ENCODE measurements around the gene SLC12A7. TPM values are rescaled to one million over a fixed set of nuclear protein-coding genes. Genes with fewer than 3 reads are reported as not detected.

Gene SLC12A7
- total RNA-seq, 2 experiments from 2014 or later: 0.06 TPM; not detected in 1

- H3K4me3 ChIP-seq (ENCODE audit: low read depth, low read length, poor library complexity, severe bottlenecking): no peak overlapping the region
- no peaks in the 10 kb centered on the region for H3K36me3 ChIP-seq (ENCODE audit: insufficient read depth, low read length)
- TF ChIP-seq, protein P1, sequence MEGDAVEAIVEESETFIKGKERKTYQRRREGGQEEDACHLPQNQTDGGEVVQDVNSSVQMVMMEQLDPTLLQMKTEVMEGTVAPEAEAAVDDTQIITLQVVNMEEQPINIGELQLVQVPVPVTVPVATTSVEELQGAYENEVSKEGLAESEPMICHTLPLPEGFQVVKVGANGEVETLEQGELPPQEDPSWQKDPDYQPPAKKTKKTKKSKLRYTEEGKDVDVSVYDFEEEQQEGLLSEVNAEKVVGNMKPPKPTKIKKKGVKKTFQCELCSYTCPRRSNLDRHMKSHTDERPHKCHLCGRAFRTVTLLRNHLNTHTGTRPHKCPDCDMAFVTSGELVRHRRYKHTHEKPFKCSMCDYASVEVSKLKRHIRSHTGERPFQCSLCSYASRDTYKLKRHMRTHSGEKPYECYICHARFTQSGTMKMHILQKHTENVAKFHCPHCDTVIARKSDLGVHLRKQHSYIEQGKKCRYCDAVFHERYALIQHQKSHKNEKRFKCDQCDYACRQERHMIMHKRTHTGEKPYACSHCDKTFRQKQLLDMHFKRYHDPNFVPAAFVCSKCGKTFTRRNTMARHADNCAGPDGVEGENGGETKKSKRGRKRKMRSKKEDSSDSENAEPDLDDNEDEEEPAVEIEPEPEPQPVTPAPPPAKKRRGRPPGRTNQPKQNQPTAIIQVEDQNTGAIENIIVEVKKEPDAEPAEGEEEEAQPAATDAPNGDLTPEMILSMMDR (conservative IDR thresholded peaks at IDR 0.05; ENCODE audit: low read length): no peak
- TF ChIP-seq EZH2phosphoT487 (IDR thresholded peaks at IDR 0.05; ENCODE audit: borderline replicate concordance, low read depth, low read length): no peak
- no TSS peak for BruUV-seq (replicated peaks)
- no peak for DNase-seq (ENCODE audit: low spot score)
- H3K4me2 ChIP-seq (ENCODE audit: low read length): no peak overlapping the region
- no peaks in the 10 kb centered on the region for H3K9me2 ChIP-seq (ENCODE audit: insufficient read depth, low read length)
- POLR2A ChIA-PET: no interaction called here
- H3K79me2 ChIP-seq (ENCODE audit: insufficient read depth, low read depth, low read length): no peaks in the 10 kb centered on the region
- H2AFZ ChIP-seq (ENCODE audit: low read length): no peak overlapping the region
- intact Hi-C loops (cut with micrococcal nuclease; ENCODE audit: unreplicated experiment): no loop called here
- CTCF ChIA-PET (ENCODE audit: unreplicated experiment): no interaction called here
- H3K9me3 ChIP-seq (ENCODE audit: low read length): no peaks in the 10 kb centered on the region
- no peaks in the 10 kb centered on the region for H3K4me1 ChIP-seq (ENCODE audit: insufficient read depth, low read length, poor library complexity, severe bottlenecking)
- no peak overlapping the region for H3K27ac ChIP-seq (ENCODE audit: low read depth, low read length, poor library complexity, severe bottlenecking)
- H4K20me1 ChIP-seq (ENCODE audit: insufficient read depth, low read length): no peaks in the 10 kb centered on the region; the same call in 1 of the 2 replicates
Observed at GRCh38 chr5:1091632-1092031, 20.2 kb downstream of the SLC12A7 start.

DNA sequence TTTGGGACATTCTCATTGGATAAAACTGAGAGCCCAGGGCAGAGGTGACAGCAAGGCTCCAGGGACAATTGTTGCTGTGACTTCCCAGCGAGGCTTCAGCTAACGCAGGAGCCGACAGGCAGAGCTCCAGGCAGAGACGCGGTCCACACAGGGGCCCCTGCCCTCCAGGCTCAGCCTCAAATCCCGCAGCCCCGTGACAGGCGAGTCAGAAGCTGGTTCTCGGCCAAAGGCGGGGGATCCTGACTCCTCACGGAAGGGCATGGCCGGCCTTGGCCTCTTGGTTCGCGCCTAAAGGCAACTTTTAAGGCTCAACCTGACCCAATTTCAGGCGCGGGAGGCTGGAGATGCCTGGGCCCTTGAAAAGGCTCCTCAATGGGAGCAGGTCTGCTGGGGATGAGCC, 21.3 kb downstream of the SLC12A7 start:
- Histone ChIP-seq H3K9me3 (ENCODE audit: low read length) (no peaks in the 10 kb centered on the region), H3K4me2 (ENCODE audit: low read length) (no peak overlapping the region), H4K20me1 (ENCODE audit: insufficient read depth, low read length) (no peaks in the 10 kb centered on the region; the same call in 1 of the 2 replicates), H3K4me1 (ENCODE audit: insufficient read depth, low read length, poor library complexity, severe bottlenecking) (no peaks in the 10 kb centered on the region), H3K79me2 (ENCODE audit: insufficient read depth, low read depth, low read length) (no peaks in the 10 kb centered on the region), H2AFZ (ENCODE audit: low read length) (no peak overlapping the region), H3K4me3 (ENCODE audit: low read depth, low read length, poor library complexity, severe bottlenecking) (no peak overlapping the region), H3K36me3 (ENCODE audit: insufficient read depth, low read length) (no peaks in the 10 kb centered on the region), H3K9me2 (ENCODE audit: insufficient read depth, low read length) (no peaks in the 10 kb centered on the region), H3K27ac (ENCODE audit: low read depth, low read length, poor library complexity, severe bottlenecking) (no peak overlapping the region)
- intact Hi-C loops (cut with micrococcal nuclease; ENCODE audit: unreplicated experiment): no loop called here
- no TSS peak for BruUV-seq (replicated peaks)
- POLR2A ChIA-PET: no interaction called here
- CTCF ChIA-PET (ENCODE audit: unreplicated experiment): no interaction called here
- no peak for DNase-seq (ENCODE audit: low spot score)
- TF ChIP-seq, protein P1 (conservative IDR thresholded peaks at IDR 0.05; ENCODE audit: low read length): no peak
- TF ChIP-seq EZH2phosphoT487 (IDR thresholded peaks at IDR 0.05; ENCODE audit: borderline replicate concordance, low read depth, low read length): no peak

GRCh38 chr5:1089621-1090040, 22.2 kb downstream of the SLC12A7 start:
- TF ChIP-seq EZH2phosphoT487 (IDR thresholded peaks at IDR 0.05; ENCODE audit: borderline replicate concordance, low read depth, low read length): no peak
- TF ChIP-seq, protein P1 (conservative IDR thresholded peaks at IDR 0.05; ENCODE audit: low read length): no peak
- ChIA-PET POLR2A (no interaction called here), CTCF (ENCODE audit: unreplicated experiment) (interaction anchor here (0.7 kb wide), 1 partner anchor 11 kb away, joined by 3 read pairs; no protein-coding TSS in a partner anchor)
- Histone ChIP-seq H3K4me3 (ENCODE audit: low read depth, low read length, poor library complexity, severe bottlenecking) (no peak overlapping the region), H3K36me3 (ENCODE audit: insufficient read depth, low read length) (no peaks in the 10 kb centered on the region), H4K20me1 (ENCODE audit: insufficient read depth, low read length) (no peaks in the 10 kb centered on the region; the same call in 1 of the 2 replicates), H3K9me2 (ENCODE audit: insufficient read depth, low read length) (no peaks in the 10 kb centered on the region), H3K79me2 (ENCODE audit: insufficient read depth, low read depth, low read length) (no peaks in the 10 kb centered on the region), H3K4me1 (ENCODE audit: insufficient read depth, low read length, poor library complexity, severe bottlenecking) (no peaks in the 10 kb centered on the region), H3K27ac (ENCODE audit: low read depth, low read length, poor library complexity, severe bottlenecking) (no peak overlapping the region), H3K4me2 (ENCODE audit: low read length) (no peak overlapping the region), H2AFZ (ENCODE audit: low read length) (no peak overlapping the region), H3K9me3 (ENCODE audit: low read length) (no peaks in the 10 kb centered on the region)
- no TSS peak for BruUV-seq (replicated peaks)
- intact Hi-C loops (cut with micrococcal nuclease; ENCODE audit: unreplicated experiment): no loop called here
- DNase-seq (ENCODE audit: low spot score): no peak
